GM21737 (cell line): ENCODE measurements around the gene LIMS2.

ENCODE experiments used
- ATAC-seq: cut with Tn5 transposase; IDR thresholded peaks from one replicate; pipeline ENCODE4 v1.9.1; 2021; ENCODE audit warnings: mild to moderate bottlenecking, moderate library complexity; ENCODE audit not compliant: unreplicated experiment

Gene LIMS2

GRCh38 chr2:127701651-127702394 lies 26.5 kb upstream of the LIMS2 start:
- peak; percentile 51 for ATAC-seq

- ATAC-seq: peak; percentile 61
Measured at GRCh38 chr2:127701193-127701650, 25.9 kb upstream of the LIMS2 start, which contains the start of gene SFT2D3. SFT2D3 (plus strand) TSS chr2:127701497; CDS start chr2:127701529, 32 bp downstream.

- peak; percentile 49 for ATAC-seq
Measured at GRCh38 chr2:127700527-127701192, 25.3 kb upstream of the LIMS2 start.

- ATAC-seq: no peak
Measured at GRCh38 chr2:127698553-127699355, 23.4 kb upstream of the LIMS2 start.

- no peak for ATAC-seq
Measured at GRCh38 chr2:127697482-127698180, 22.3 kb upstream of the LIMS2 start.

GRCh38 chr2:127695491-127696472 lies 20.5 kb upstream of the LIMS2 start:
- ATAC-seq: no peak

- no peak for ATAC-seq
Measured at GRCh38 chr2:127694986-127695385, 19.7 kb upstream of the LIMS2 start.

GRCh38 chr2:127690696-127691095 lies 15.4 kb upstream of the LIMS2 start:
- no peak for ATAC-seq

GRCh38 chr2:127688405-127688804 lies 13.1 kb upstream of the LIMS2 start:
- ATAC-seq: no peak

- no peak for ATAC-seq
Measured at GRCh38 chr2:127685410-127686080, 10.2 kb upstream of the LIMS2 start.

GRCh38 chr2:127683757-127684156 lies 8.4 kb upstream of the LIMS2 start:
- ATAC-seq: no peak

GRCh38 chr2:127683056-127683455 lies 7.7 kb upstream of the LIMS2 start:
- ATAC-seq: no peak

GRCh38 chr2:127681976-127682857 lies 6.9 kb upstream of the LIMS2 start:
- no peak for ATAC-seq

GRCh38 chr2:127681288-127681804 lies 6.0 kb upstream of the LIMS2 start:
- no peak for ATAC-seq

- no peak for ATAC-seq
Measured at GRCh38 chr2:127680706-127681287, 5.5 kb upstream of the LIMS2 start.

- no peak for ATAC-seq
Measured at GRCh38 chr2:127679680-127680361, 4.5 kb upstream of the LIMS2 start.

GRCh38 chr2:127678991-127679390 lies 3.7 kb upstream of the LIMS2 start:
- no peak for ATAC-seq
